PC-9 (cell line): Measurements from ENCODE around the gene FOXL2NB. TPM values are rescaled to one million over a fixed set of nuclear protein-coding genes. Genes with fewer than 3 reads are reported as not detected.

Source experiments
- BruUV-seq: library from RNA; stranded (reverse); fragments of 400-500 nt; replicated peaks from 2 replicates; lab custom pipeline; 2021; lab: Mats Ljungman, UMichigan
- CTCF ChIA-PET: fragments of 300-600 bp; sonication (Branson Sonifier 250); formaldehyde crosslinking; loops from one replicate; lab custom pipeline; 2022; ENCODE audit warnings: antibody characterized with exemption; lab: Charles Lee
- POLR2A ChIA-PET: fragments of 300-600 bp; sonication (Branson Sonifier 250); formaldehyde crosslinking; loops from one replicate; lab custom pipeline; 2022; ENCODE audit warnings: antibody characterized with exemption; ENCODE audit not compliant: unreplicated experiment; lab: Charles Lee
- DNase-seq, 2 experiments: peaks; one replicate each; pipeline versions ENCODE4 v3.0.0 to v3.0.0-alpha.2; 2015 to 2022; ENCODE audit warnings: mixed read lengths in 1 of 2
- H2AFZ ChIP-seq: fragments of 200-600 bp; sonication (generic); 2 replicates; pipeline ENCODE4 v1.8.1; 2017; ENCODE audit warnings: antibody characterized with exemption
- H3F3A ChIP-seq: fragments of 200-600 bp; sonication (generic); 2 replicates; pipeline ENCODE4 v1.8.1; 2017; ENCODE audit warnings: antibody characterized with exemption, mild to moderate bottlenecking, low read depth; ENCODE audit not compliant: insufficient read depth
- H3K27ac ChIP-seq: fragments of 200-600 bp; sonication (generic); 2 replicates; pipeline ENCODE4 v1.6.1; 2016; ENCODE audit warnings: mixed run types
- H3K27me3 ChIP-seq: fragments of 200-600 bp; sonication (generic); 2 replicates; pipeline ENCODE4 v1.6.1; 2016; ENCODE audit warnings: low read depth, mixed run types; ENCODE audit not compliant: insufficient read depth
- H3K36me3 ChIP-seq: fragments of 200-600 bp; sonication (generic); 2 replicates; pipeline ENCODE4 v1.6.1; 2016; ENCODE audit warnings: low read depth, mixed run types
- H3K4me1 ChIP-seq: fragments of 200-600 bp; sonication (generic); replicated peaks from 2 replicates; pipeline ENCODE4 v1.6.1; 2016; ENCODE audit warnings: mixed run types; ENCODE audit not compliant: insufficient read depth
- H3K4me2 ChIP-seq: fragments of 200-600 bp; sonication (generic); 2 replicates; pipeline ENCODE4 v1.6.1; 2017; ENCODE audit warnings: mixed run types
- H3K4me3 ChIP-seq: fragments of 200-600 bp; sonication (generic); 2 replicates; pipeline ENCODE4 v1.6.1; 2016; ENCODE audit warnings: mixed run types
- H3K79me2 ChIP-seq: fragments of 200-600 bp; sonication (generic); 2 replicates; pipeline ENCODE4 v1.6.1; 2017; ENCODE audit warnings: low read depth, mixed run types
- H3K9me2 ChIP-seq: fragments of 200-600 bp; sonication (generic); 2 replicates; pipeline ENCODE4 v1.8.1; 2017; ENCODE audit warnings: mild to moderate bottlenecking; ENCODE audit not compliant: insufficient read depth
- H3K9me3 ChIP-seq: fragments of 200-600 bp; sonication (generic); 2 replicates; pipeline ENCODE4 v1.8.1; 2016; ENCODE audit warnings: low read depth; ENCODE audit not compliant: insufficient read depth
- H4K20me1 ChIP-seq: fragments of 200-600 bp; sonication (generic); 2 replicates; pipeline ENCODE4 v1.8.1; 2017; ENCODE audit not compliant: insufficient read depth
- CTCF ChIP-seq: fragments of 200-600 bp; sonication (generic); conservative IDR thresholded peaks from 2 replicates; pipeline ENCODE4 v1.6.1; 2017; ENCODE audit warnings: mixed run types, antibody characterized with exemption, mild to moderate bottlenecking, moderate library complexity
- EZH2 ChIP-seq: fragments of 200-600 bp; sonication (generic); IDR thresholded peaks from 2 replicates; pipeline ENCODE4 v1.8.0; 2017; ENCODE audit warnings: antibody characterized with exemption, low read depth
- intact Hi-C: fragments of 100-400 bp; cut with micrococcal nuclease; formaldehyde crosslinking; loops from one replicate; pipeline ENCODE4 v1.10.0; 2022; ENCODE audit not compliant: unreplicated experiment
- total RNA-seq: library from RNA; stranded (reverse); gene quantifications from 2 replicates; pipeline ENCODE4 v1.2.3, GENCODE V29; 2021

FOXL2NB gene
- total RNA-seq, 1 experiment from 2014 or later = 0.09 TPM

GRCh38 chr3:138916824-138917223, 30.2 kb upstream of the FOXL2NB start:
- intact Hi-C loops = loop anchor here (1.0 to 5.0 kb wide), 2 partner anchors 218 to 440 kb away; no protein-coding TSS in a partner anchor
- no peaks in the 10 kb centered on the region for H3K79me2 ChIP-seq
- peaks cover 52% of the 10 kb centered on the region for H3K4me1 ChIP-seq
- H3K27me3 ChIP-seq = no peaks in the 10 kb centered on the region
- H3K4me2 ChIP-seq = peak overlapping the region; percentile 87
- no peak overlapping the region for H3K4me3 ChIP-seq
- no peaks in the 10 kb centered on the region for H4K20me1 ChIP-seq
- no TSS peak for BruUV-seq
- H2AFZ ChIP-seq = peak overlapping the region; percentile 48; the same call in 1 of the 2 replicates
- CTCF ChIA-PET = interaction anchor here (0.6 to 2.2 kb wide), 8 partner anchors 29 to 586 kb away, joined by 3 to 39 read pairs (median 9); partner anchors contain the start of gene CEP70
- POLR2A ChIA-PET = interaction anchor here (0.6 to 0.7 kb wide), 2 partner anchors 205 to 322 kb away, joined by 3 to 4 read pairs; no protein-coding TSS in a partner anchor
- H3K9me2 ChIP-seq = no peaks in the 10 kb centered on the region
- H3K36me3 ChIP-seq = no peaks in the 10 kb centered on the region
- peak; percentile 54 to 59 for DNase-seq
- H3K27ac ChIP-seq = peak overlapping the region; percentile 45
- H3K9me3 ChIP-seq = no peaks in the 10 kb centered on the region
- peaks cover 36% of the 10 kb centered on the region for H3F3A ChIP-seq
- TF ChIP-seq EZH2 (no peak), CTCF (no peak)

- peaks cover 50% of the 10 kb centered on the region for H3K4me1 ChIP-seq
- H3K27ac ChIP-seq = no peak overlapping the region
- no peaks in the 10 kb centered on the region for H4K20me1 ChIP-seq
- no peak for DNase-seq
- intact Hi-C loops = loop anchor here (5.0 kb wide), 1 partner anchor 442 kb away; no protein-coding TSS in a partner anchor
- no peaks in the 10 kb centered on the region for H3K27me3 ChIP-seq
- ChIA-PET CTCF (interaction anchor here (0.8 kb wide), 1 partner anchor 325 kb away, joined by 4 read pairs; the partner anchor contains the start of gene CEP70), POLR2A (interaction anchor here (0.6 kb wide), 1 partner anchor 589 kb away, joined by 3 read pairs; no protein-coding TSS in a partner anchor)
- peaks cover 37% of the 10 kb centered on the region for H3F3A ChIP-seq
- H2AFZ ChIP-seq = no peak overlapping the region
- H3K9me2 ChIP-seq = no peaks in the 10 kb centered on the region
- BruUV-seq = no TSS peak
- H3K4me3 ChIP-seq = no peak overlapping the region
- TF ChIP-seq CTCF = no peak
- no peak for TF ChIP-seq EZH2
- H3K4me2 ChIP-seq = no peak overlapping the region
- no peaks in the 10 kb centered on the region for H3K79me2 ChIP-seq
- H3K9me3 ChIP-seq = no peaks in the 10 kb centered on the region
- H3K36me3 ChIP-seq = no peaks in the 10 kb centered on the region
Observed at GRCh38 chr3:138919325-138919724, 27.7 kb upstream of the FOXL2NB start.

DNA sequence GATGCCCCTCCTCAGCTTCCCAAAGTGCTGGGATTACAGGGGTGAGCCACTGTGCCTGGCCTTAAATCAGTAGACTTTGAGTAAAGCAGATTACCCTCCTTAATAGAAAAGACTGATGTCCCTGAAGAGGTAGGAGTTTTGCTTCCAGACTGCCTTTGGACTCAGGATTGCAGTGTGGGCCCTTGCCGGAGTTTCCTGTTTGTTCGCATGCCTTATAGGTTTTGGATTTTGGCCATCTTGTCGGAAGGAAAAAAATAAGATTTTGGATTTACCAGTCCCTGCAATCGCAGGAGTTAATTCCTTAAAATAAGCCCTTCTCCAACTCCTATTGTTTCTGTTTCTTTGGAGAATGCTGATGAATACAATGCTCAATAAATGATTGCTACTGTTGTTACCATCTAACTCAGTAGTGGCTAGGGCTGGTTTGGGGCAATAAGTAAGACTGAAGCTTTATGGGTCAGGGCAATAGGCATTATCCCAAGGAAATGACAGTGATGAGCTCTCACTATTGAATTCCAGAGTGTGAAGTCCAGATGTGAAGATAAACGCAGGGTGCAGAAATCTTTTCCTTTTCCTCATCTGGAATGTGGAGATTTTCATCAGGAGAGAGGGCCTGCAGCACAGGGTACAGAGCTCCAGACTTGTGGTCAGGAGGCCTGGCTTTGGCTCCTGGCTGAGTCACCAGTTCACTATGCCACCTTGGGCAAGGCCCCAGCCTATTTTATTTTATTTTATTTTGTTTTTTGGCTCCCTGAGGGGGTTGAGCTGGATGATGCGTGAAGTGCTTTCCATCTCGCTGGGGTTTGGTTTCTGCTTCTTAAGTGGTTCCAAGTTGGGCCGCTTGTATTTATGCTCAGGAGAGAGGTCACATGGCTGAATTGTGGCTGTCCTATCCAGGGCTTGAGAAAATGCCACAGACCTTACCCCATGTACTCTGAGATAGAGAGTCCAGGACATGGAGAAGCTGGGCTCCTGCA, 25.4 kb upstream of the FOXL2NB start:
- peak overlapping the region; percentile 66 for H3K27ac ChIP-seq

More for the DNA sequence above, 25.4 kb upstream of the FOXL2NB start:
- Histone ChIP-seq H3K9me2 (no peaks in the 10 kb centered on the region), H3F3A (peaks cover 24% of the 10 kb centered on the region), H3K36me3 (no peaks in the 10 kb centered on the region), H3K4me2 (peak overlapping the region; percentile 72), H3K4me3 (0 out of 2 replicates have a peak overlapping the region, but pooled peaks have one; percentile 22), H4K20me1 (no peaks in the 10 kb centered on the region), H3K9me3 (no peaks in the 10 kb centered on the region), H2AFZ (no peak overlapping the region; the same call in 1 of the 2 replicates), H3K4me1 (peaks cover 38% of the 10 kb centered on the region), H3K79me2 (no peaks in the 10 kb centered on the region), H3K27me3 (no peaks in the 10 kb centered on the region)
- no TSS peak for BruUV-seq
- POLR2A ChIA-PET = interaction anchor here (0.6 to 1.0 kb wide), 7 partner anchors 190 to 1938 kb away, joined by 3 to 5 read pairs (median 4); partner anchors contain the start of gene CEP70
- intact Hi-C loops = loop anchor here (1.0 to 5.0 kb wide), 5 partner anchors 327 to 854 kb away; partner anchors contain the start of genes ARMC8, CEP70 and MRPS22
- DNase-seq = peak; percentile 83 to 84
- no peak for TF ChIP-seq EZH2
- no peak for TF ChIP-seq CTCF
- CTCF ChIA-PET = interaction anchor here (0.5 to 3.3 kb wide), 11 partner anchors 8 to 735 kb away, joined by 3 to 22 read pairs (median 3); partner anchors contain the start of gene CEP70
